HT1080 (cell line): ENCODE data around the gene GCLC. TPM values are rescaled to one million over a fixed set of nuclear protein-coding genes. Genes with fewer than 3 reads are reported as not detected.

Experiments used
- DNase-seq: peaks from one replicate; pipeline ENCODE4 v3.0.0-alpha.2; 2015; ENCODE audit warnings: low read depth
- total RNA-seq: library from RNA; depleted of rRNA; stranded (reverse); fragments of >200 nt; shearing (Covaris generic); gene quantifications from 2 replicates; pipeline ENCODE4 v1.2.3, GENCODE V29; 2014; rRNA removed

Gene GCLC
- total RNA-seq, 1 experiment from 2014 or later = 17.9 TPM

DNA sequence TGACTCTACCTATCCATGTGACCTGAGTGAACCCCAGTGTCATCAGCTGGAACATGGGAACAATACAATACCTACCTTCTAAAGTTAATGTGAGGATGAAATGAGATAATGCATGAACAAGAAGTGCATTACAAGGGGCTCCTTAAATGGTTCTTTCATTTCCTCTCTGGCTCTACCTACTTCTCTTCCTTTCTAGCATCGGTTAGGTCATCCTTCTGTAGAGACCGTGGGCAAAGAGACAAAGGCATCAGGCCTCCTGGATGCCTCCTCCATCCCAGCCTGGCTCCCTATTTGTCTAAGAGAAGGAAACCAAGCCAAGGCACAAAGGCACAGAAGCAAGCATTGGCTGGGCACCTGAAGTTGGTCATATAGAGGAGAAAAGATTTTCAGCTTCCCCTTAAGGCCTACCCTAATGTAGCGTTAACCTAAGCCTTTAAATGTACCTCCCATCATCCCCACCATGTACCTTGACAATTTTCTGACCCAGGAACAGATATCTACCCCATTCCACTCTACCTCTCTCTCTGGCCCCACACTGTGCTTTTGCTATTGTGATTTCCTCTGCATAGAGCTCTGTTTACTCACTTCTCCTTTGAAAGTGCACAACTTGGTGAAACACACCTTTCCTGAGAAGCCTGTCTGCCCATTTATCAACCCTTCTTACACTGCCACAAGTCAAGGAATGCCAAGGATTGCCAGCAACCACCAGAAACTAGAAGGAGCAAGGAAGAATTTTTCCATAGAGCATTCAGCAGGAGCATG, 86.6 kb downstream of the GCLC start:
- no peak for DNase-seq

DNA sequence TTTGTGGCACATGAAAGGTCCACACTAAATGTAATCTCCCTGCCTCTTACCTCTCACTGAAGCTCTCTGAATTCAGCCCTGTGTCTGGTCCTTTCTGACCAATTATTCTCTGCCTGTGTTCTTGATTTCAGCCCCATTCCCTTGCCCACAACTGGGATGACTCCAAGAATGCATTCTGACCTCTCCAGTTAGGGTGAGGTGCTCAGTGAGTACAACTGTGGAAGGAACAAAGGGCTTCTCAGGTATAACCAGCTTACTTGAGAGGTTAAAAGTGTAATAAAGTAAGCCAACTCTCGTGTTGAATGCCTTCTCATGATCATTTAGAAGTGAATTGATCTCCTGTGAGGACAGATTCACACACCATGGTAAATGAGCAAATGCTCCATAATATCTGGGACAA, 88.1 kb downstream of the GCLC start:
- DNase-seq = no peak

DNA sequence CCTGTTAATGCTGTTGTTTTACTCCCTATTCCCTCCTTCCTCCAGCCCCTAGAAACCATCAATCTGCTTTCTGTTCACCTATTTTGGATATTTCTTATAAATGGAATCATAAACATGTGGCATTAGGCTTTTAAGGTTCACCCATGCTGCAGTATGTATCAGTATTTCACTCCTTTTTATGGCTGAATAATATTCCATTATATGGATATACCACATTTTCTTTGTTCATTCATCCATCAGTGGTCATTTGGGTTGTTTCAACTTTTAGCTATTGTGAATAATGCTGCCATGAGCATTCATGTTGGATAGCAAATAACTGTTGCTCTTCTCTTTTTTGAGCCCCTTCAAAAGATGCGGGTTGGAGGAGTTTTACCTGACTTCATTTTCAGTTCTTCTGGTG, 89.2 kb downstream of the GCLC start:
- DNase-seq = no peak

DNA sequence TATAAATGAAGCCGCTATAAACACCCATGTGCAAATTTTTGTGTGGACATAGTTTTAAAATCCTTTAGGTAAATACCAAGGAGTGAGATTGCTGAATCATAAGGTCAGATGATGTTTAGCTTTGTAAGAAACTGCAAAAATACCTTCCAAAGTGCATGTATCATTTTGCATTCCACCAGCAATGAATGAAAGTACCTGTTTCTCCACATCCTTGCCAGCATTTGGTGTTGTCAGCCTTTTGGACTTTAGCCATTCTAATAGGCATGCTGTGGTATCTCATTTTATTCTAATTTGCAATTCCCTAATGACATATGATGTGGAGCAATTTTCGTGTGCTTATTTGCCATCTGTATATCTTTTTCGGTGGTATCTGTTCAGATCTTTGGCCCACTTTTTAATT, 93.7 kb downstream of the GCLC start:
- DNase-seq = no peak

DNA sequence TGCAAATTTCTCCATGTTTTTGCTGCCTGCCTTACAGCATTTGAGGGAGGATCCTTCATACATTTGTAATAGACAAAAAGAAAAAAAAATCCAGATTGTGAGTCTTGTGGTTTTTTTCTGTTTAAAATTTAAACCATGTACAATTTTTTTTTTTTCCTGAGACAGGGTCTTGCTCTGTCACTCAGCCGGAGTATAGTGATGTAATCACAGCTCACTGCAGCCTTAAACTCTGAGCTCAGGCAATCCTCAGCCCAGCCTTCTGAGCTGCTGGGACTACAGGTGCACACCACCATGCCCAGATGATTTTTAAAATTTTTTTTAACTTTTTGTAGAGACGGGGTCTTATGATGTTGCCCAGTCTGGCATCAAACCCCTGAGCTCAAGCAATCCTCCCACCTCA, 97.0 kb downstream of the GCLC start:
- no peak for DNase-seq

Other genes starting within 250 kb of the GCLC start
- gene ELOVL5, start 196.2 kb downstream of the GCLC start, total RNA-seq = 37.3 and 85.6 TPM in 2 replicates
- 0.02 TPM in 1 of 2 replicates, not detected in the other for gene KLHL31, start 120.7 kb upstream of the GCLC start, total RNA-seq
- gene LRRC1, start 249.9 kb upstream of the GCLC start, total RNA-seq = 4.7 and 6.1 TPM in 2 replicates